GM12891 (cell line): ENCODE results near the gene ZSCAN31.
"Not testable (repeated sequence)": the region's sequence is repeated elsewhere in the genome, so short reads cannot be mapped to it uniquely, and the experiment has no call there.

Experiments used
- DNase-seq: peaks from one replicate; pipeline ENCODE4 v3.0.0; 2011; ENCODE audit warnings: low spot score; ENCODE audit not compliant: insufficient read length
- FAIRE-seq: peaks from 2 replicates; lab custom pipeline; 2011; peaks lifted over from hg19 to GRCh38; lab: Jason Lieb, UNC
- PAX5 ChIP-seq: IDR thresholded peaks from 2 replicates; pipeline ENCODE4 v1.6.1; 2011; ENCODE audit warnings: low read length, moderate library complexity, mild to moderate bottlenecking; ENCODE audit not compliant: insufficient read depth, severe bottlenecking
- POLR2A ChIP-seq: IDR thresholded peaks from 2 replicates; pipeline ENCODE4 v1.6.1; 2011; ENCODE audit warnings: low read depth, low read length, control low read depth
- POLR2AphosphoS5 ChIP-seq: IDR thresholded peaks from 2 replicates; pipeline ENCODE4 v1.6.1; 2011; ENCODE audit warnings: low read depth, low read length, control low read depth
- POU2F2 ChIP-seq: IDR thresholded peaks from 2 replicates; pipeline ENCODE4 v1.6.1; 2011; ENCODE audit warnings: low read depth, mild to moderate bottlenecking, control low read depth, low read length, moderate library complexity
- SPI1 ChIP-seq: IDR thresholded peaks from 2 replicates; pipeline ENCODE4 v1.6.1; 2011; ENCODE audit warnings: low read depth, low read length, control low read depth
- TAF1 ChIP-seq: IDR thresholded peaks from 2 replicates; pipeline ENCODE4 v1.6.1; 2011; ENCODE audit warnings: low read depth, low read length, control low read depth

The ZSCAN31 gene

GRCh38 chr6:28323813-28324424 is 12.0 kb downstream of the ZSCAN31 start:
- TF ChIP-seq SPI1 (no peak), POU2F2 (no peak), POLR2A (no peak), POLR2AphosphoS5 (no peak), TAF1 (no peak), PAX5 (no peak)
- DNase-seq (no peak), FAIRE-seq (no peak)

- FAIRE-seq: no peak
- DNase-seq: no peak
- no peak for TF ChIP-seq POLR2A
- TF ChIP-seq SPI1: no peak
- TF ChIP-seq POLR2AphosphoS5: no peak
- no peak for TF ChIP-seq PAX5
- no peak for TF ChIP-seq TAF1
- no peak for TF ChIP-seq POU2F2
Observed at GRCh38 chr6:28322661-28323060, 13.3 kb downstream of the ZSCAN31 start.

DNA sequence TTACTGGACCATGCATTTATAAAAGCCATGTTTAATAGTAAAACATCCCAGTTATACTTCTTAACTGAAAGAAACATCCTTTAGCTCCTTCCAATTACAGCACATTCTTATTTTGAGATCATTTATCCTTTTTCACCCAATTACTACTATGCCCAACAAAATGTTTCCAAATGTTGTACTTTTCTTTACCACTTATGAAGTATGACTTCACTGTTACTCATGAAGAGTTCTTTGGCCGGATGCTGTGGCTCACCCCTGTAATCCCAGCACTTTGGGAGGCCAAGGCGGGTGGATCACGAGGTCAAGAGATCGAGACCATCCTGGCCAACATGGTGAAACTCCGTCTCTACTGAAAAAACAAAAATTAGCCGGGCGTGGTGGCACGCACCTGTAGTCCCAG is 18.1 kb downstream of the ZSCAN31 start:
- not testable (repeated sequence) for FAIRE-seq, DNase-seq

DNA sequence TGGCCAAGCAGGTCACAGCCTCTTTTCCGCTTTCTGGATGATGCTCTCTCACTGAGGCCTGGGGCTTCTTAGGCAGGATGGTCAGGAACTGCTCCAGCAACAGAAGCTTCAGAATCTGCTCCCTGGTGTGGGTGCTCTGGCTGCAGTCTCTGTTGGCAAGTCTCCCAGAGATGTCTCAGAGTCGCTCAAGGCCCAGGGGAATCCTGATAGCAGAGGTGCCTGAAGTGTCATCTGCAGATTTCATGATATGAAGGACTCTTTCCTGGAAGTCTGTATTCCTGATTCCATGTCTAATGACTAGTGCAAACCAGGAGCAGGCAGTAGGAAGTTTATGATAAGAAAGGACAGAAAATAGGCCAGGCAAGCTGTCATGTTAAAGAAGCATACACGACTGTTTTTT is 20.3 kb downstream of the ZSCAN31 start:
- DNase-seq (no peak), FAIRE-seq (no peak)
- TF ChIP-seq SPI1 (no peak), PAX5 (no peak), POLR2A (no peak), POU2F2 (no peak), TAF1 (no peak), POLR2AphosphoS5 (no peak)

DNA sequence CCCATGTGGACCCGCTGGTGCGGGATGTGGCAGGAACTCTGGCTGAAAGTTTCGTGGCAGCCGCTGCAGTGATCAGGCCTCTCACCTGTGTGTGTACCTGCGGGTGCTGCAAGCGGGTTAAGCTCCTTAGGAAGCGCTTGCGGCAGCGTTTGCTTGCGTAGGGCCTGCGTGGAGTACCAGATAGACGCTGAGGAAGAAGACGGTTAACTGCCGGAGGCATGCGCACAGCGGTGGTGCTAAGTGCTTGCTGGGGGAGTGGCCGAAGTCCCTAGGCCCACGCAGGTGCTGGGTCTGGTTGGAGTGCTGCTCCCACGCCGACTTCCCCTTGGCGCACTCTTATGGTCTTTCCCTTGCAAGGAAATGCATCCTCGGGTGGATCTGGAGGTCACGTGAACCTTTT is 23.0 kb downstream of the ZSCAN31 start:
- FAIRE-seq (no peak), DNase-seq (no peak)
- TF ChIP-seq TAF1: no peak
- TF ChIP-seq SPI1: no peak
- no peak for TF ChIP-seq POLR2A
- no peak for TF ChIP-seq POU2F2
- no peak for TF ChIP-seq POLR2AphosphoS5
- TF ChIP-seq PAX5: no peak

- FAIRE-seq (peak; percentile 20), DNase-seq (no peak)
- TF ChIP-seq PAX5 (no peak), SPI1 (no peak), POLR2A (no peak), POU2F2 (no peak), POLR2AphosphoS5 (no peak), TAF1 (no peak)
Observed at GRCh38 chr6:28311139-28311823, 24.7 kb downstream of the ZSCAN31 start.

DNA sequence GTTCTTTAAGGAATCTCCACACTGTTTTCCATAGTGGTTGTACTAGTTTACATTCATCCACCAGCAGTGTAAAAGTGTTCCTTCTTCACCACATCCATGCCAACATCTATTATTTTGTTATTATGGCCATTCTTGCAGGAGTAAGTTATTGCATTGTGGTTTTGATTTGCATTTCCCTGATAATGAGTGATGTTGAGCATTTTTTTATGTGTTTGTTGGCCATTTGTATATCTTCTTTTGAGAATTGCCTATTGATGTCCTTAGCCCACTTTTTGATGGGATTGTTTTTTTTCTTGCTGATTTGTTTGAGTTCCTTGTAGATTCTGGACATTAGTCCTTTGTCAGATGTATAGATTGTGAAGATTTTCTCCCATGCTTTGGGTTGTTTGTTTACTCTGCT is 29.6 kb downstream of the ZSCAN31 start:
- not testable (repeated sequence) for DNase-seq, FAIRE-seq

- TF ChIP-seq POLR2A: no peak
- peak; percentile 23 for FAIRE-seq
Observed at GRCh38 chr6:28303570-28303969, 32.4 kb downstream of the ZSCAN31 start.

GRCh38 chr6:28296520-28297060 is 39.4 kb downstream of the ZSCAN31 start:
- no peak for DNase-seq
- FAIRE-seq: no peak
- TF ChIP-seq TAF1: no peak
- no peak for TF ChIP-seq POLR2AphosphoS5
- TF ChIP-seq POU2F2: no peak
- TF ChIP-seq POLR2A: no peak
- TF ChIP-seq SPI1: no peak
- no peak for TF ChIP-seq PAX5

More at GRCh38 chr6:28303570-28303969, 32.4 kb downstream of the ZSCAN31 start:
- no peak for DNase-seq

- no peak for FAIRE-seq
- TF ChIP-seq POLR2A (no peak), SPI1 (no peak), TAF1 (no peak), PAX5 (no peak), POU2F2 (no peak), POLR2AphosphoS5 (no peak)
- no peak for DNase-seq
Observed at GRCh38 chr6:28295326-28295725, 40.6 kb downstream of the ZSCAN31 start.
